Fibroblast of pulmonary artery (primary cell): ENCODE data around the gene E2F7.
"Not testable (repeated sequence)": the region's sequence is repeated elsewhere in the genome, so short reads cannot be mapped to it uniquely, and the experiment has no call there.

Source experiments
- DNase-seq: peaks from one replicate; pipeline ENCODE4 v3.0.0-alpha.2; 2010; ENCODE audit warnings: low read depth
- H3K4me3 ChIP-seq: replicated peaks from 2 replicates; pipeline ENCODE4 v1.5.1; 2011; ENCODE audit warnings: low read depth, mild to moderate bottlenecking, control low read depth, low read length, moderate library complexity
- TF ChIP-seq, protein P1 (sequence below): IDR thresholded peaks from 2 replicates; pipeline ENCODE4 v1.5.1; 2011; ENCODE audit warnings: mild to moderate bottlenecking, control low read depth, low read length, inconsistent platforms; ENCODE audit errors: missing control alignments

The E2F7 gene

GRCh38 chr12:77079631-77080030 lies 14.3 kb upstream of the E2F7 start:
- TF ChIP-seq, protein P1, sequence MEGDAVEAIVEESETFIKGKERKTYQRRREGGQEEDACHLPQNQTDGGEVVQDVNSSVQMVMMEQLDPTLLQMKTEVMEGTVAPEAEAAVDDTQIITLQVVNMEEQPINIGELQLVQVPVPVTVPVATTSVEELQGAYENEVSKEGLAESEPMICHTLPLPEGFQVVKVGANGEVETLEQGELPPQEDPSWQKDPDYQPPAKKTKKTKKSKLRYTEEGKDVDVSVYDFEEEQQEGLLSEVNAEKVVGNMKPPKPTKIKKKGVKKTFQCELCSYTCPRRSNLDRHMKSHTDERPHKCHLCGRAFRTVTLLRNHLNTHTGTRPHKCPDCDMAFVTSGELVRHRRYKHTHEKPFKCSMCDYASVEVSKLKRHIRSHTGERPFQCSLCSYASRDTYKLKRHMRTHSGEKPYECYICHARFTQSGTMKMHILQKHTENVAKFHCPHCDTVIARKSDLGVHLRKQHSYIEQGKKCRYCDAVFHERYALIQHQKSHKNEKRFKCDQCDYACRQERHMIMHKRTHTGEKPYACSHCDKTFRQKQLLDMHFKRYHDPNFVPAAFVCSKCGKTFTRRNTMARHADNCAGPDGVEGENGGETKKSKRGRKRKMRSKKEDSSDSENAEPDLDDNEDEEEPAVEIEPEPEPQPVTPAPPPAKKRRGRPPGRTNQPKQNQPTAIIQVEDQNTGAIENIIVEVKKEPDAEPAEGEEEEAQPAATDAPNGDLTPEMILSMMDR: no peak
- H3K4me3 ChIP-seq: no peak overlapping the region
- DNase-seq: no peak

- no peak overlapping the region for H3K4me3 ChIP-seq
- TF ChIP-seq, protein P1: no peak
- DNase-seq: no peak
Observed at GRCh38 chr12:77078231-77078630, 12.9 kb upstream of the E2F7 start.

GRCh38 chr12:77076886-77077285 lies 11.5 kb upstream of the E2F7 start:
- no peak for DNase-seq
- no peak overlapping the region for H3K4me3 ChIP-seq
- TF ChIP-seq, protein P1: no peak

GRCh38 chr12:77073894-77074293 lies 8.5 kb upstream of the E2F7 start:
- H3K4me3 ChIP-seq, DNase-seq: not testable (repeated sequence)

DNA sequence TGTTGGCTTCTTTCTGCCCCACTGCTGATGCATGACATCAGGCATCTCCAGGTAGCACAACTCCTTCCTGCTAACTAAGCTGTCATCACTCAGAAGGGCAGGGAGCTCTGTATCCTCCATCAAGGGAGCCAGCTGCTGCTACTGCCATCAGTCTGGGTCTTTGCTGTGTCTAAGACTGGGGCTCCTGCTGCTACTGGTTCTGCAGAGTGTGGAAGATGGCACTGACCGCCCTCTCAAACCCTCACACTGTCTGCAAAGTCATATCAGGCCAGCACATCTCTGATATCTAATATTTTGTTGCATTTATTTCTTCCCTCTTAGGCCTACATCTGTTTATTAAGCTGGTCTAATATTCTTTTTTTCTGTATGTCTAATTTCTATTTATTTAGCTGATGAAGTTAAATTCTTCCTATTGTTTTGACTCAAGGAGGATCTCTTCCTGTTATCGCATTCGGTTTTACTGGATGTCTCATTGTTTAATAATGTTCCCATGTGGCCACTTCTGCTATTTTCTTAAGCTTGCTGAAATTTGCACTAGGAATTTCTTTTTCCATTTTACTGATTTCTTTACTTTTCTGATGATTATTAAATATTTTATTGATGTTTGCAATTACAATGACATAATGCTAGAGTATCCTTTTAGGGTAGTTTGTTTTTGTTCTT lies 7.6 kb upstream of the E2F7 start:
- peak; percentile 48 for DNase-seq
- TF ChIP-seq, protein P1: no peak
- H3K4me3 ChIP-seq: no peak overlapping the region

DNA sequence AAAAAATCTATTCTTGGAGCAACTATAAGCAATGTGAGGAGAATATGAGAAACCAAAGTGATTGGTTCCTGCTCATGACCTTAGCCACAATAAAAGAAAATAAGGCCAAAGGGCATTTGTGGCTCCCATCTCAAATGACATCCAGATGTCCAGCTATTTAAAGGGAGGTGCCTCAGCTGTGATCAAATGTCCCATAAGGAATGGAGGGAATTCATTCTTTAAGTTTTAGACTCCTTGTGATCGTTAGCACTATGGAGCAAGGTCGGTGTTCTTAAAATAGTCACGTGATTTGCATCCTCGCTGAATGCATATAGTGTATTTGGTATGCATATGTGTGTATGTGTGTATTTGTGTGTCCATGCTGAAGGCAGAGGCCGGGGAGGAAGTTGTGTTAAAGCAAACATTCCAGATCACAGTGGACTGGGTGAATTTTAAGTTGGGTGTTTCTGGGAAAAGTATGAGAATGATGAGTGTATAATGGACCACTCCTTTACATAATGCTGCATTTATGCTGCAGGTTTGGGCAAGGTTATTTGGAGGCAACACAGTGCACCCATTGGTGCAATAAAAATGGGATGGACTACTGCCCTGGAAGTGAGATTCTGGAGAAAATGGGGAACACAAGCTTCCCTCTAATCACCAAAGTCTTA lies 5.6 kb upstream of the E2F7 start:
- TF ChIP-seq, protein P1: no peak
- DNase-seq: no peak
- H3K4me3 ChIP-seq: no peak overlapping the region

DNA sequence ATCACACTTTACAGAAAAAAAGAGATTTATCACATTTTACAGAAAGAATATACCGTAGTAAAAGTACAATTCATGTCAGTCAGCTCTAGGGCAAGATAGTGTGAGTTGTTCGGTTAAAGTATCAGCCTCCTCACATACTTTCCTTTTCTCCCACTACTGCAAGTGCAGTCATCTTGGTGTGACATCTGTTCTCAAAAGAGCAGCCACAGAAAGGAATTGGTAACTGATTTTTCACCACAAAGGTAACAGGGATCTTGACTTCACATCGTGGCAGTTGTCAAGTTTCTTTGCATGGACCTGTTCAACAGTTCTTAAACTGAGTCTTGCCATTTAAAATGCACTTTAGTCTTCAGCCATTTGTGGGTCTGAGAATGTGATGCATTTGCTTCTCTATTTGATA lies 5.0 kb upstream of the E2F7 start:
- no peak for DNase-seq
- TF ChIP-seq, protein P1: no peak
- no peak overlapping the region for H3K4me3 ChIP-seq
